Epithelial cell of proximal tubule (primary cell): Measurements from ENCODE around the gene TARS1. TPM values are rescaled to one million over a fixed set of nuclear protein-coding genes. Genes with fewer than 3 reads are reported as not detected.

Experiments used
- DNase-seq: peaks from one replicate; pipeline ENCODE4 v3.0.0-alpha.2; 2011; ENCODE audit warnings: low read depth
- H3K4me3 ChIP-seq: 2 replicates; pipeline ENCODE4 v1.5.1; 2011; ENCODE audit warnings: low read depth, mild to moderate bottlenecking, low read length
- total RNA-seq: library from RNA; depleted of rRNA; stranded (reverse); fragments of >200 nt; gene quantifications from 2 replicates; pipeline ENCODE4 v1.2.3, GENCODE V29; 2015
- TF ChIP-seq, protein P1 (sequence below): conservative IDR thresholded peaks from 2 replicates; pipeline ENCODE4 v1.5.1; 2012; ENCODE audit warnings: low read depth, mild to moderate bottlenecking, low read length

TARS1 gene
- total RNA-seq, 1 donor from 2014 or later, result 182 TPM

DNA sequence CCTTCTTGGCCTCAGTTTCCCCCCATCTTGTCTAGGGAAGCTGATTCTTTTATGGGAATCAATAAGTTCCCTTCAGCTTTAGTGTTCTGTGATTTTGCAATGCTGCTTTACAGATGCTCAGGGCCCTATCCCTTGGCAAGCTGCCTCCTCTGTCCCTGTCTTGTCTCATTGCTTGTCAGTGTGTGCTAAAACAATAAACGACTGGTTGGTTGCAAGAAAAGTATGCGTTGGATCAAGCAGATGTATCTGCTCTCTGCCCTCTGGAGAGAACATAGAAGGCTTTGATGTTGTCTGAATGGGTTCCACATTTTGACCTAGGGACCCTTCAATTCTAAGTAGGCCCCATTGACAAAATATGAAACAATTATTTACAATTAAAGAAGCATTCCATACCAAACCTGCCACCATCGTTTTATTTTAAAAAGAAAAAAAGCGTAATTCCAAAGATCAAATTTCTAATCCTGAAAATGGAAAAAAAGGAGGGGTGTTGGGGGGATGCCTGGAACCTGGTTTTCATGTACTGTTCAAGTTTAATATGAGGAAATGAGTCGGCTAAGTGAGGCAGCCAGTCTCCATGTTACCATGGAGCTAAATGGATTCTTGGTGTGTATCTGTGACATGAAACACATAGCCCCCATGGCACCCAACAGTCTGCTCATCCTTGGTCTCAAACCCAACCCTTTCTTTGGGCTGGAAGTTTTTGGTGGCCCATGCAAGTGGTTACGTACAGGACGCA lies 31.2 kb upstream of the TARS1 start:
- no peak for DNase-seq
- H3K4me3 ChIP-seq, result no peak overlapping the region
- TF ChIP-seq, protein P1, sequence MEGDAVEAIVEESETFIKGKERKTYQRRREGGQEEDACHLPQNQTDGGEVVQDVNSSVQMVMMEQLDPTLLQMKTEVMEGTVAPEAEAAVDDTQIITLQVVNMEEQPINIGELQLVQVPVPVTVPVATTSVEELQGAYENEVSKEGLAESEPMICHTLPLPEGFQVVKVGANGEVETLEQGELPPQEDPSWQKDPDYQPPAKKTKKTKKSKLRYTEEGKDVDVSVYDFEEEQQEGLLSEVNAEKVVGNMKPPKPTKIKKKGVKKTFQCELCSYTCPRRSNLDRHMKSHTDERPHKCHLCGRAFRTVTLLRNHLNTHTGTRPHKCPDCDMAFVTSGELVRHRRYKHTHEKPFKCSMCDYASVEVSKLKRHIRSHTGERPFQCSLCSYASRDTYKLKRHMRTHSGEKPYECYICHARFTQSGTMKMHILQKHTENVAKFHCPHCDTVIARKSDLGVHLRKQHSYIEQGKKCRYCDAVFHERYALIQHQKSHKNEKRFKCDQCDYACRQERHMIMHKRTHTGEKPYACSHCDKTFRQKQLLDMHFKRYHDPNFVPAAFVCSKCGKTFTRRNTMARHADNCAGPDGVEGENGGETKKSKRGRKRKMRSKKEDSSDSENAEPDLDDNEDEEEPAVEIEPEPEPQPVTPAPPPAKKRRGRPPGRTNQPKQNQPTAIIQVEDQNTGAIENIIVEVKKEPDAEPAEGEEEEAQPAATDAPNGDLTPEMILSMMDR, result no peak

DNA sequence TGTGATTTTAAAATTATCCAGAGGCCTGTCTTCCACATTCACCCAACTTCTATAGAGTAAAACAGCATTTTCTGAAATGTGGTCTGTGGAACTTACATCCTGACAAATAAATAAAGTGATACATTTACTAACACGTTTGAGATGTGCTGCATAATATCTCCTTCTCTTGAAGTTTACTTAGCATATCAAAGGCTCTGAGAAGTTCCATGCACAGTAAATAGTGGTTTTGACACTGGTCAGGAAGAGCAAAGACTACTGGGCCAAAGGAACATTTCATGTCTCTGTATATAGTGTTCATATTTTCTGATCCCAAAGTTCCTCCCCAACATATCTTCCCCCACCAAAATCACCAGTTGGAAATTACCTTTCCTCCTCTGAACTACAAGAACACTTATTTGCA lies 30.5 kb upstream of the TARS1 start:
- DNase-seq, result no peak
- TF ChIP-seq, protein P1, result no peak
- no peak overlapping the region for H3K4me3 ChIP-seq

DNA sequence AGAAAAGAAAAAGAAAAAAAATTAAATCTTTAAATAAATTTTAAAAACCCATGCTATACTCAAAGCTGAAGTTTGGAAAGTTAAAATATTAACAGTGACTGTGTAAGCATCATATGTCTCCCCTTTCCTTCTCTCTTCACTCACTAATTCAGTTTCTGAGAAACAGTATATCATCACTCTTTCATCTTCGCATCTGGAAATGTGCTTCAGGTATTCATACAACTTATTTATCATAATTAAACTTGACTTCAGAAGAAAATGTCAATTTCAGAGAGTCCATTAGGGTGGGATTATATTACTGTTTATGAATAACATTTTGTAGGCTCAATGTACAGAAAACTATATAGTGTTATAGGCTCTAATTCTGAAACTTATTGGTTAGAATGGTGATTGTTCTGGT lies 29.3 kb upstream of the TARS1 start:
- no peak overlapping the region for H3K4me3 ChIP-seq
- TF ChIP-seq, protein P1, result no peak
- no peak for DNase-seq

DNA sequence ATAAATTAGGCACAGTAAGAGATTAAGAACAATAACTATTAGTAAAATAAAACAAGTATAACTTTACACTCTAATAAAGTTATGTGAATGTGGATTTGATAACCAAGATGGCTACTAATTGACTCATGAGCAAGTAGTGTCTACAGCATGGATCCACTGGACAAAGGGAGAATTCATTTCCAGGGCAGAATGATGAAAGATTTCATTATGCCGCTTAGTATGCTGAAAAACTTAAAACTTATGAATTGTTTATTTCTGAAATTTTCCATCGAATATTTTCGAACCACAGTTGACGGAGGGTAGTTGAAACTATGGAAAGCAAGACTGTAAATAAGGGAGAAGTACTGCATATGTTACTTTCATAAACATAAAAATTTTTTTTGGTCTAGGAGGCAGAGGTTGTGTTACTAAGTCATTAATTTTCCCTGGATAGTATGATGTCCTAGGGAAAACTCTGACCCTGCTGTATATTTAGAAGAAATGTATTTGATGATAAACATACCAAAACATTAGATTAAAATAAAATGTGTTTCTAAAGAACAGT lies 24.9 kb upstream of the TARS1 start:
- no peak overlapping the region for H3K4me3 ChIP-seq
- TF ChIP-seq, protein P1, result no peak
- DNase-seq, result no peak

DNA sequence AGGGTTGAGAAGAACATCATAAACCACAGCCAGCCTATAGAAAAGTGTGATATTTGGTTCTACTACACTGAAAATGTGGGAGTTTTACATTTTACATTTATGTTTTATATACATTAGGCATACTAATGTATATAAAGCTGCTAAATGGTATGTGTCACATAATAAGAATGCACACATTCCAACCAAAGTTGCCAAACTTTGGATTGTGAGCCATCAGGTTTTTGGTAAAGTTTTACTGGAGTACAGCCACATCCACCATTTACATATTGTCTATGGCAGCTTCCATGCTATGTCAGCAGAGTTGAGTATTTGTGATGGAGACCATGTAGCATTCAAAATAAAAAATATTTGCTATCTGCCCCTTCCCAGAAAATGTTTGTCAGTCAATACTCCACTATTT lies 23.1 kb upstream of the TARS1 start:
- TF ChIP-seq, protein P1, result no peak

DNA sequence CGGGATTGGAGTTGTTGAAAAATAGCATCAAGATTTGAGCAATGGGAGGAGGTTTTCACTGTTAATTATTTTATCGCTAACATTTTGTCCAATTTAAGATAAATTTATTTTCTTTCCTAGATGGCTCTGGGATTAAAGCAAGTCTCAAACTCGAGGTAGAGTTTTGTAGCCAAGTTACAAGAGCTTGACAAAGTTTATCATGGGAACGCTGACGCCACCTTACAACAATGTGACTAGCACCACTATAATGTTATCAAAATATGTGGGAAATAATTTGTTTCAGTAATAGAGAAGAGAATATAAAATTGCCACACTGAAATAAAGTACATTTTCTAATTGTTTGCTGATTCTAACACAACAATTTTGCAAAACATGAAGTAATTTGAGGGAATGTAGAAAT lies 19.8 kb upstream of the TARS1 start:
- DNase-seq, result no peak
- TF ChIP-seq, protein P1, result no peak
- no peak overlapping the region for H3K4me3 ChIP-seq

More for the DNA sequence above, 23.1 kb upstream of the TARS1 start:
- no peak for DNase-seq
- H3K4me3 ChIP-seq, result no peak overlapping the region

DNA sequence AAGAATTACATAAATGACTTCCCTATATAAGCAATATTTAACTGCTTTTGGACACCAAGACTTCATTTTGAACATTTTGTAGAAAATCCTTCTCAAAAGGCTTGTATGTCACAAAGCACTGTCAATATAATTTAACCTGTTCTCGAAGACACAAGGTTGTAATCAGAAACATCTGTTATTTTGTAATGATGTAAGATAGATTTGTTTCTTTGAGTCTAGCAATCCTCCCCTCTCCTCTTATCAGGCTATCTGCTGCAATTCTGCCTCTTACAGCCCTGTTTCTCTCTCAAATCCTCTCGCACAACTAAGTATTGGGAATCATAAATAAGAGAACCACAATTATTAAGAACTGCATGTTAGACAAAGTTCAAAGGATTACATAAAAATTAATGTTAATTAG lies 18.6 kb upstream of the TARS1 start:
- DNase-seq, result no peak
- no peak overlapping the region for H3K4me3 ChIP-seq
- TF ChIP-seq, protein P1, result no peak
